Measurements from ENCODE around the gene C19orf67. TPM values are rescaled to one million over a fixed set of nuclear protein-coding genes. Genes with fewer than 3 reads are reported as not detected.

C19orf67 gene
- total RNA-seq, 4 donors from 2014 or later = not detected

DNA sequence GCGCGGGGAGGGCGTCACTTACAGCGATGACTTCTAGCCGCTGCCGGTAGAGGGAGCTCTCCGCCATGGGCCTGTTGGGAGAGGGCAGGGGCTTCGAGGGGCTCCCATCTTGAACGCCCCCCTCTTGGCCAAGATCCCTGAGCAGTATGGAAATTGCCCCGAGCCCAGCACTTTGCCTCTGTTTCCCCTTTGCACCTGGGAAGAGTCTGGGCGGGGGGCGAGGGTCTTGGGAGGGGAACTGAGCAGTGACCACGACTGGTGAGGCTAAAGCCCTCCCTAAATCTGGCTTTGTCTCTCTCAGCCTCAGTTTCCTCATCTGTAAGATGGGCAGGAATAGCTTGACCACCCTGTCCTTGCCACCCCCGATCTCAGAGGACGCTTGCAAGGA, 26.5 kb downstream of the C19orf67 start:
- Histone ChIP-seq H3K27me3 (peaks cover 42% of the 10 kb centered on the region), H3K4me1 (peaks cover 15% of the 10 kb centered on the region)
- TF ChIP-seq, protein P1, sequence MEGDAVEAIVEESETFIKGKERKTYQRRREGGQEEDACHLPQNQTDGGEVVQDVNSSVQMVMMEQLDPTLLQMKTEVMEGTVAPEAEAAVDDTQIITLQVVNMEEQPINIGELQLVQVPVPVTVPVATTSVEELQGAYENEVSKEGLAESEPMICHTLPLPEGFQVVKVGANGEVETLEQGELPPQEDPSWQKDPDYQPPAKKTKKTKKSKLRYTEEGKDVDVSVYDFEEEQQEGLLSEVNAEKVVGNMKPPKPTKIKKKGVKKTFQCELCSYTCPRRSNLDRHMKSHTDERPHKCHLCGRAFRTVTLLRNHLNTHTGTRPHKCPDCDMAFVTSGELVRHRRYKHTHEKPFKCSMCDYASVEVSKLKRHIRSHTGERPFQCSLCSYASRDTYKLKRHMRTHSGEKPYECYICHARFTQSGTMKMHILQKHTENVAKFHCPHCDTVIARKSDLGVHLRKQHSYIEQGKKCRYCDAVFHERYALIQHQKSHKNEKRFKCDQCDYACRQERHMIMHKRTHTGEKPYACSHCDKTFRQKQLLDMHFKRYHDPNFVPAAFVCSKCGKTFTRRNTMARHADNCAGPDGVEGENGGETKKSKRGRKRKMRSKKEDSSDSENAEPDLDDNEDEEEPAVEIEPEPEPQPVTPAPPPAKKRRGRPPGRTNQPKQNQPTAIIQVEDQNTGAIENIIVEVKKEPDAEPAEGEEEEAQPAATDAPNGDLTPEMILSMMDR (IDR thresholded peaks at IDR 0.05) = peak in 1 of 2 donors; percentile 64
- TF ChIP-seq EP300 (IDR thresholded peaks at IDR 0.05) = no peak

DNA sequence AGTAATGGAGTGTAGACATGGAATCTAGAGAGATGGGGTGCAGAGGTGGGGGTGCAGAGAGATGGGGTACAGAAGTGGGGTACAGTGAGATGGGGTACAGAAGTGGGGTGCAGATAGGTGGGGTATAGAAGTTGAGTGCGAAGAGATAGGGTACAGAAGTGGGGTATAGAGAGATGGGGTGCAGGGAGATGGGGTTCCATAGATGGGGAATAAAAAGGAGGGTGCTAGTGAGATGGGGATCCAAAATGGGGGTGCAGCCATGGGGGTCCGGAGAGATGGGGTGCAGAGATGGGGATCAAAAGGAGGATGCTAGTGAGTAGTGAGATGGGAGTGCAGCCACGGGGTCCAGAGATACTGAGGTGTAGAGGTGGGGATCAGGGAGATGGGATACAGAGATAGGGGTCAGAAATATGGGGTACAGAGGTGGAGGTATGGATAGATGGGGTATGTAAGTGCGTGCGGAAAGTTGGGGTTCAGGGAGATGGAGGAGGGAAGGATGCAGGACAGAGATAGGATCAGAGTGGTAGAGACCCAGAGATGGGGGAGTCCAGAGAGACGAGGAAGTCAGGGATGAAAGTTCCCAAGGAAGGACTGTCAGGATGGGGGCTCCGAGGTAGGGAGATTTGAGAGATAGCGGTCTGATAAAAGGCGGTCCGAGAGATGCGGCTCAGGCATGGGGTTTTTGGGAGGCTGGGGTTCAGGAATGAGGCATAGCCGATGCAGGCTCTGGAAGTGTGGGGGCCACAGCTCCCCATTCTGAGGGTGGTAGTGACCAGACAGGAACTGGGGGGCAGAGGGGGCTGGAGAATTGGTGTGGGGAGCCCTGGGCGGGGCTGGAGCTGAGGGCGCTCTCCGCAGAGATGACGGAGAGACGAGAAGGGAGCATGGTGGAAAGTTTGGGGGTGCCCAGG, 27.1 kb downstream of the C19orf67 start:
- no peak for DNase-seq (ENCODE audit: low spot score in 2 of 2)
- TF ChIP-seq EP300 (IDR thresholded peaks at IDR 0.05) (no peak), POLR2A (IDR thresholded peaks at IDR 0.05) (no peak), POLR2AphosphoS5 (IDR thresholded peaks at IDR 0.05) (no peak)
- TF ChIP-seq, protein P1 (IDR thresholded peaks at IDR 0.05) = no peak
- WGBS = 18% methylated on average over 17 of the region's 17 CpGs
- Histone ChIP-seq H3K4me3 (no peak overlapping the region), H3K27me3 (peaks cover 42% of the 10 kb centered on the region), H3K9me3 (no peaks in the 10 kb centered on the region), H3K27ac (no peak overlapping the region), H3K36me3 (no peaks in the 10 kb centered on the region), H3K4me1 (peaks cover 15% of the 10 kb centered on the region)

More for the DNA sequence above, 26.5 kb downstream of the C19orf67 start:
- H3K36me3 ChIP-seq = no peaks in the 10 kb centered on the region
- no peaks in the 10 kb centered on the region for H3K9me3 ChIP-seq
- 21% methylated on average over 15 of the region's 15 CpGs for WGBS
- no peak overlapping the region for H3K4me3 ChIP-seq
- H3K27ac ChIP-seq = no peak overlapping the region
- no peak for DNase-seq (ENCODE audit: low spot score in 2 of 2)

DNA sequence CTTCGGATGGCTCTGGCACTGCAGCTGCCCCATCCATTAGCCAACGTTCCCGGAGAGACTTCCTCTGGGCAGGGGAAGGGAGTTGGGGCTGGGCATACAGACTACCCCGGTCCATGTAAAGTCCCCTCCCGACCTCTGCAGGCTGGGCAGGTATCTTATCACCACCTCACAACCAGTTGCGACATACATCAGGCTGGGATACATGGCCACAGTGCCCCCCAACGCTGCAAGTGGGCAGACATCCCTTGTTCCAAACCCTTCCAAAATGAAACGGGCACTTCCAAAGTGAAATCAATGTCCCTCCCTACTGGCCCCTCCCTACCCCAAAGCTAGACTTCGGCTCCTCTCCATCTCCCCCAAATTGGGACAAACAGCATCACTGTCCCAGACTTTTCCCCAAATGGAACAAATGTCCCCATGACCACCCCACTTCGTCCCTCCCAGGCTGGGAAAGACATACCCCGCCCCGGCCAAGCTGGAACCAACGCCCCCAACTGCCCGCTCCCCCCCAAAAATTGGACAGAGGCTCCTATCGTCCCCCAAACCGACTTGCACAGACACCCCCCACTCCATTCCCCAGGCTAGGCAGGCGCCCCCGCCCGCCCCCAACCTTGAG, 28.7 kb downstream of the C19orf67 start:
- H3K4me3 ChIP-seq = peak overlapping the region; percentile 45
- no peak overlapping the region for H3K27ac ChIP-seq
- H3K27me3 ChIP-seq = peaks cover 37% of the 10 kb centered on the region

DNA sequence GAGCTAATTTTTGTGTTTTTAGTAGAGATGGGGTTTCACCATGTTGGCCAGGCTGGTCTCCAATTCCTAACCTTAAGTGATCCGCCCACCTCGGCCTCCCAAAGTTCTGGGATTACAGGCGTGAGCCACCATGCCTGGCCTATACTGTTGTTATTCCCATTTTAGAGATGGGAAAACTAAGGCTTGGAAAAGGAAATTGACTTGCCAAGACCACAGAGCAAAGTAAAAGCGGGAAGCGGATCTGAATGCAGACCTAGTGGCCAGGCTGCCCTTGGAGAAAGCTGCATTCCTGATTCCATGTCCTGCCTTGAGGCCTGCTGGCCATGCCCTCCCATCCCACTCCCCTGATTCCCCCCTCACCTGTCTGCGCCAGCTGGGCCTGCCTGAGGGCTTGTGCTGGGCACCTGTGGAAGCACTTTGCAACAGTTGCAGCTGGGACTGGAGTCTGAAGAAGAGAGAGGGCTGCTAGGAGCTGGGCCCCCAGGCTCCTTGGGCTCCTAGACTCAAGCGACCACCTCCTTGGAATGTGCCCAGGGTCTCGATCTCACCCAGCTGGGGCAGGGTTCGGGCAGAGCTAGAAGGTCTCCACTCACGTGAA, 29.4 kb downstream of the C19orf67 start:
- no peak for DNase-seq (ENCODE audit: low spot score in 2 of 2)
- TF ChIP-seq POLR2A (IDR thresholded peaks at IDR 0.05) (no peak), POLR2AphosphoS5 (IDR thresholded peaks at IDR 0.05) (no peak), EP300 (IDR thresholded peaks at IDR 0.05) (no peak)
- TF ChIP-seq, protein P1 (IDR thresholded peaks at IDR 0.05) = no peak
- 96% methylated on average over 6 of the region's 10 CpGs for WGBS

More for the DNA sequence above, 28.7 kb downstream of the C19orf67 start:
- no peak for DNase-seq (ENCODE audit: low spot score in 2 of 2)
- H3K9me3 ChIP-seq = no peaks in the 10 kb centered on the region
- 25% methylated on average over 6 of the region's 19 CpGs for WGBS
- TF ChIP-seq, protein P1 (IDR thresholded peaks at IDR 0.05) = no peak
- TF ChIP-seq POLR2A (IDR thresholded peaks at IDR 0.05) = no peak
- no peaks in the 10 kb centered on the region for H3K36me3 ChIP-seq
- peaks cover 15% of the 10 kb centered on the region for H3K4me1 ChIP-seq

DNA sequence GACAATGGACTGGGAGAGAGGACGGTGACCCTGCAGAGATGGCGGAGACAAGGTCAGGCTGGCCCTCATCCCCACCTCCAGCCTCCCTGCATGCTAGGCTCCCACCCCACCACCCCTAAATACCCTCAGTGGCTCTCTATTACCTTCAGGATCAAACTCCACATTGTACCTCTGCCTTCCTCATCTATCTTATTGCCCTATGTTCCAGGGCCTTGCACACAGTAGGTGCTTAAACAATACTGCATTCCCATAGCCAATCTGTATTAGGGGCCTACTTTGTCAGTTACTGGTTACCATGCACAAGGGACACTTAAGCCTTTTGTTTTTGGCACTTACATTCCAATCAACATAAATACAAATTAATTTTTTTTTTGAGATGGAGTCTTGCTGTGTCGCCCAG, 30.2 kb downstream of the C19orf67 start:
- H3K9me3 ChIP-seq = no peaks in the 10 kb centered on the region
- peaks cover 15% of the 10 kb centered on the region for H3K4me1 ChIP-seq

More for the DNA sequence above, 29.4 kb downstream of the C19orf67 start:
- H3K27me3 ChIP-seq = peaks cover 31% of the 10 kb centered on the region
- H3K27ac ChIP-seq = no peak overlapping the region
- H3K36me3 ChIP-seq = no peaks in the 10 kb centered on the region
- no peaks in the 10 kb centered on the region for H3K9me3 ChIP-seq
- no peak overlapping the region for H3K4me3 ChIP-seq
- peaks cover 15% of the 10 kb centered on the region for H3K4me1 ChIP-seq

More for the DNA sequence above, 30.2 kb downstream of the C19orf67 start:
- TF ChIP-seq, protein P1 (IDR thresholded peaks at IDR 0.05) = no peak
- TF ChIP-seq EP300 (IDR thresholded peaks at IDR 0.05) (no peak), POLR2AphosphoS5 (IDR thresholded peaks at IDR 0.05) (no peak), POLR2A (IDR thresholded peaks at IDR 0.05) (no peak)
- H3K27me3 ChIP-seq = peaks cover 23% of the 10 kb centered on the region
- WGBS = 78% methylated on average over 3 of the region's 3 CpGs
- H3K36me3 ChIP-seq = no peaks in the 10 kb centered on the region
- DNase-seq (ENCODE audit: low spot score in 2 of 2) = no peak
- H3K27ac ChIP-seq = no peak overlapping the region
- H3K4me3 ChIP-seq = no peak overlapping the region
